ENCODE results near the gene NACC2.
A peak's percentile ranks its signal among the peaks of the same experiment; 100 is the strongest.

Gene NACC2

GRCh38 chr9:136095070-136096058 is at the start of gene NACC2:
NACC2 (minus strand) TSS chr9:136095289; CDS start chr9:136050521, 44,768 bp downstream.
- TF ChIP-seq CTCF (IDR thresholded peaks at IDR 0.05; ENCODE audit: borderline replicate concordance, control extremely low read depth, extremely low read depth, insufficient read depth, missing control alignments) = no peak
- no peak for DNase-seq (ENCODE audit: low spot score)
- in situ Hi-C loops (cut with MboI; ENCODE audit: low sequenced_read_pairs, unreplicated experiment) = no loop called here

- no peak for DNase-seq (ENCODE audit: low spot score)
- in situ Hi-C loops (cut with MboI; ENCODE audit: low sequenced_read_pairs, unreplicated experiment) = no loop called here
- no peak for TF ChIP-seq CTCF (IDR thresholded peaks at IDR 0.05; ENCODE audit: borderline replicate concordance, control extremely low read depth, extremely low read depth, insufficient read depth, missing control alignments)
Observed at GRCh38 chr9:136144450-136144849, 49.4 kb upstream of the NACC2 start.

GRCh38 chr9:136143215-136144001 is 48.3 kb upstream of the NACC2 start:
- DNase-seq (ENCODE audit: low spot score) = peak; percentile 62
- in situ Hi-C loops (cut with MboI; ENCODE audit: low sequenced_read_pairs, unreplicated experiment) = no loop called here

GRCh38 chr9:136142859-136143214 is 47.7 kb upstream of the NACC2 start:
- no peak for DNase-seq (ENCODE audit: low spot score)
- TF ChIP-seq CTCF (IDR thresholded peaks at IDR 0.05; ENCODE audit: borderline replicate concordance, control extremely low read depth, extremely low read depth, insufficient read depth, missing control alignments) = no peak
- in situ Hi-C loops (cut with MboI; ENCODE audit: low sequenced_read_pairs, unreplicated experiment) = no loop called here

More at GRCh38 chr9:136143215-136144001, 48.3 kb upstream of the NACC2 start:
- TF ChIP-seq CTCF (IDR thresholded peaks at IDR 0.05; ENCODE audit: borderline replicate concordance, control extremely low read depth, extremely low read depth, insufficient read depth, missing control alignments) = peak; percentile 34

- DNase-seq (ENCODE audit: low spot score) = no peak
- in situ Hi-C loops (cut with MboI; ENCODE audit: low sequenced_read_pairs, unreplicated experiment) = no loop called here
- no peak for TF ChIP-seq CTCF (IDR thresholded peaks at IDR 0.05; ENCODE audit: borderline replicate concordance, control extremely low read depth, extremely low read depth, insufficient read depth, missing control alignments)
Observed at GRCh38 chr9:136142414-136142796, 47.3 kb upstream of the NACC2 start.

- TF ChIP-seq CTCF (IDR thresholded peaks at IDR 0.05; ENCODE audit: borderline replicate concordance, control extremely low read depth, extremely low read depth, insufficient read depth, missing control alignments) = no peak
- no peak for DNase-seq (ENCODE audit: low spot score)
- in situ Hi-C loops (cut with MboI; ENCODE audit: low sequenced_read_pairs, unreplicated experiment) = no loop called here
Observed at GRCh38 chr9:136141682-136142413, 46.8 kb upstream of the NACC2 start.
